HG02840 (cell line): ENCODE measurements around the gene SPIRE1.
"Not testable (repeated sequence)": the region's sequence is repeated elsewhere in the genome, so short reads cannot be mapped to it uniquely, and the experiment has no call there.

Source experiments
- ATAC-seq: cut with Tn5 transposase; IDR thresholded peaks from one replicate; pipeline ENCODE4 v1.9.1; 2021; ENCODE audit warnings: mild to moderate bottlenecking, moderate library complexity, moderate number of reproducible peaks; ENCODE audit not compliant: unreplicated experiment, low FRiP score

Gene SPIRE1

DNA sequence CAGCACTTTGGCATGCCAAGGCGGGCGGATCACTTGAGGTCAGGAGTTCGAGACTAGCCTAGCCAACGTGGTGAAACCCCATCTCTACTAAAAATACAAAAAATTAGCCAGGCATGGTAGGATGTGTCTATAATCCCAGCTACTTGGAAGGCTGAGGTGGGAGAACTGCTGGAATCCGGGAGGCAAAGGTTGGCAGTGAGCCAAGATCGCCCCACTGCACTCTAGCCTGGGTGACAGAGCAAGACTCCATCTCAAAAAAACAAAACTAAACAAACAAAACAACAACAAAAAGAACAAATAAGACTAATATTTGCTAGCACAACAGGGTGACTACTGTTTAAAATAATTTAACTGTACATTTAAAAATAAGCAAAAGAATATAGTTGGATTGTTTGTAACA is 97.3 kb downstream of the SPIRE1 start:
- not testable (repeated sequence) for ATAC-seq

DNA sequence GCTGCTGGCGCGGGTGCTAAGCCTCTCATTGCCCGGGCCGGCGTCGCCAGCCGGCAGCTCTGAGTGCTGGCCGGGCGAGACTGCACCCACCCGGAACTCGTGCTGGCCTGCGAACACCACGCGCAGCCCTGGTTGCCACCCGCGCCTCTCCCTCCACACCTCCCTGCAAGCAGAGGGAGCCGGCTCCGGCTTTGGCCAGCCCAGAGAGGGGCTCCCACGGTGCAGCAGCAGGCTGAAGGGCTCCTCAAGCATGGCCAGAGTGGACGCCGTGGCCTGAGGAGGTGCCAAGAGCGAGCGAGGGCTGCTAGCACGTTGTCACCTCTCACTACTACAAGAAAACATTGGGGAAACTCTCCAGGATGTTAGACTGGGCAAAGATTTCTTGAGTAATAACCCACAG is 98.6 kb downstream of the SPIRE1 start:
- ATAC-seq: no peak

DNA sequence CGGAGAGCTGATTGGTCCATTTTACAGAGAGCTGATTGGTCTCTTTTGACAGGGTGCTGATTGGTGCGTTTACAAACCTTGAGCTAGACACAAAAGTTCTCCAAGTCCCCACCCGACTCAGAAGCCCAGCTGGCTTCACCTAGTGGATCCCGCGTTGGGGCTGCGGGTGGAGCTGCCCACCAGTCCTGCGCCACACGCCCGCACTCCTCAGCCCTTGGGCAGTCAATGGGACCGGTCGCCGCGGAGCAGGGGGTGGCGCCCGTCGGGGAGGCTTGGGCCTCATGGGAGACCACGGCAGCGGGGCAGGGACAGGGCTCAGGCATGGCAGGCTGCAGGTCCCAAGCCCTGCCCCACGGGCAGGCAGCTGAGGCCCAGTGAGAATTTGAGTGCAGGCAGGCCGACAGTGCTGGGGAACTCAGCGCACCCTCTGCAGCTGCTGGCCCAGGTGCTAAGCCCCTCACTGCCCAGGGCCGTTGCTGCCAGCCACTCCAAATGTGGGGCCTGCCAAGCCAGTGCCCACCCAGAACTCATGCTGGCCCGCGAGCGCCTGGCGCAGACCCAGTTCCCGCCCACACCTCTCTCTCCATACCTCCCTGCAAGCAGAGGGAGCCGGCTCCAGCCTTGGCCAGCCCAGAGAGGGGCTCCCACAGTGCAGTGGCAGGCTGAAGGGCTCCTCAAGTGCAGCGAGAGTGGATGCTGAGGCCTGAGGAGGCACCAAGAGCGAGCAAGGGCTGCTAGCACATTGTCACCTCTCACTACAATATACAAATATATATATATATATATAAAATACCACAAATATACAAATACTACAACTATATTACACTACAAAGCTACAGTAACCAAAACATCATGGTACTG is 100.7 kb downstream of the SPIRE1 start:
- ATAC-seq: no peak

DNA sequence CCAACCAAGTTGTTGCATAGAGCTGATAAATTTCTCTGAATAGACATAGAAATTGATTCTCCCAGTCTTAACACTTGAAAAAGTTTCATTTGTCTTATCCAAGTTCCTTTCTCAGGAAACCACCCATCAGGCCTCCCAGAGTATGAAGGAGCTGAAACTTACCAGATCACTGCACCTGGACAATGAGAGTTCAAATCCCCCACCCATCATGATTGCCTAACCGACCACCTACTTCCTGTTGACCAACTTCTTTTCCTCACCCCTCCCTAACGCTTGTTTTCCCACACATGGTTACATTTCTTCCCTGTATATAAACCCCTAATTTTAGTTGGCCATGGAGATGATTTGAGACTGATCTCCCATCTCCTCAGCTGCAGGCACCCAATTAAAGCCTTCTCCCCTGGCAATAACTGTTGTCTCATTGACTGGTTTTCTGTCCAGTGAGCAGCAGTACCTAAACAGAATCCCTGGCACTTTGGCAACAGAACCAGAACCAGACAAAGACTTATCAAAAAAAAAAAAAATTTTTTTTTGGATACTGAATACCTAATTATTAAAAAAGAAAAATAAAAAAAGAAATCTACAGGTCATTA is 103.0 kb downstream of the SPIRE1 start:
- no peak for ATAC-seq

DNA sequence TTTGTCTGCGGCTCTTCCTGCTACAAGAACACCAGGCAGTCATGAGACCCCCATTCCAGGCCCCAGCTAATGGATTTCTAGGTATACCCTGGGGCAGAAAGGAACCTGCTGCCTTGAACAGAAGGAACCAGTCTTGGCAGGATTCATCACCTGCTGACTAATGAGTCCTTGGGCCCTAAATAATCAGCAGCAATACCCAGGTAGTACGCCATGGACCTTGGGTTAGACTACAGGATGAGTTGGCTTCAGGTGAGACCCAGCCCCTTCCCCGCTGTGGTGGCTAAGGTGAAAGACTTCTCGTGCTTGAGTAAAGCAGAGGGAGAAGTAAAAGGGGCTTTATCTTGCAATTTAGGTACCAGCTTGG is 105.0 kb downstream of the SPIRE1 start:
- ATAC-seq: no peak

DNA sequence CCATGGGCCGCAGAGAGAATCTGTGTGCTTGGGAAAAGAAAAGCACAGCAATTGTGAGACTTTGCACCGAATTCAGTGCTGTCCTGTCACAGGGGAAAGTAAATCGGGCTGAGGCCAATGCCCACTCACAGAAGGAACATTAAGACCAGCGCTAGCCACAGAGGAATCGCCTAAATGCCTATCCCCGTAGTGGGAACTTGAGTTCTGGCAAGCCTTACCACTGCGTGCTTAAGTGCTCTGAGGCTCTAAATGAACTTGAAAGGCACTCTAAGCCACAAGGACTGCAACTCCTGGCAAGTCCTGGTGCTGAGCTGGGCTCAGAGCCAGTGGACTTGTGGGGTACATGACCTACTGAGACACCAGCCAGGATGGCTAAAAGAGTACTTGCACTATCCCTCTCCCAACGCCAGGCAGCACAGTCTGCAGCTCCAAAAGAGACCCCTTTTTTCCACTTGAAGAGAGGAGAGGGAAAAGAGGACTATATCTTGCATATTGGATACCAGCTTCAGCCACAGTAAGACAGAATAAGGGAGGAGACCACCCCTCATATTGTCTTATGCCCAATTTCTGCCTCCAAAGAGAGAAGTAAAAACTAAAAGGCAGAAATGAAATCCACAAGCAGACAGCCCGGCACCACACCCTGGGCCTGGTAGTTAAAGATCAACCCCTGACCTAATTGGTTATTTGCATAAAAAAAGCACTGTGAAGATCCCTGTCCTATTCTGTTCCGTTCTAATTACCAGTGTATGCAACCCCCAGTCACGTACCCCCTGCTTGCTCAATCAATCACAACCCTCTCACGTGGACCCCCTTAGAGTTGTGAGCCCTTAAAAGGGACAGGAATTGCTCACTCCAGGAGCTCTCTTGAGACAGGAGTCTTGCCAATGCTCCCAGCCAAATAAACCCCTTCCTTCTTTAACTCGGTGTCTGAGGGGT is 105.7 kb downstream of the SPIRE1 start:
- ATAC-seq: not testable (repeated sequence)

DNA sequence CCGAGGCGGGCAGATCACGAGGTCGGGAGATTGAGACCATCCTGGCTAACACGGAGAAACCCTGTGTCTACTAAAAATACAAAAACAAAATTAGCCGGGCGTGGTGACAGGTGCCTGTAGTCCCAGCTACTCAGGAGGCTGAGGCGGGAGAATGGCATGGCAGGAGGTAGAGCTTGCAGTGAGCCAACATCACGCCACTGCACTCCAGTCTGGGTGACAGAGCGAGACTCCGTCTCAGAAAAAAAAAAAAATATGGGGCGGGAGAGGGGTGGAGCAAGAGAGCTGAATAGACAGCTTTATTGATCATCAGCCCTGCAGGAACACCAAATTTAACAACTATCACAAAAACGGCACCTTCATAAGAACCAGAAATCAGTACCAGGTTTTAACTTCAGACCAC is 106.4 kb downstream of the SPIRE1 start:
- not testable (repeated sequence) for ATAC-seq

DNA sequence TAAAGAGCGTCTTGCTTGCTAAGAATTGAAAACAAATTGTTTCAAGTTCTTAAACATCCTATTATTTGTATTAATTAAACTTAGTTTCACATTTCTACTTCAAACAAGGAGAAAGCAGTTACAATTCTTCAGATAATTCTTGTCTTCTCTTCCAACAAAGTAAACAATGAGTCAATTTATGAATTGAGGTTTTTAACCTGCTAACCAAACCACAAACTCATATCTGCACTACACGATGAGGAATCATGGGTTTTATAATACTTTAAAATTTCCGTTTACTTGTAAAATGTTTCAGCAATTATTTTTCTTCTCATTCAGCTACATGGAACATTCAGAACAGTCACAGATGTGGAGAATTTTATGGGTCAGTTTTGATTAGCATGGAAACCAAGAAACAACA is 114.2 kb downstream of the SPIRE1 start:
- no peak for ATAC-seq

DNA sequence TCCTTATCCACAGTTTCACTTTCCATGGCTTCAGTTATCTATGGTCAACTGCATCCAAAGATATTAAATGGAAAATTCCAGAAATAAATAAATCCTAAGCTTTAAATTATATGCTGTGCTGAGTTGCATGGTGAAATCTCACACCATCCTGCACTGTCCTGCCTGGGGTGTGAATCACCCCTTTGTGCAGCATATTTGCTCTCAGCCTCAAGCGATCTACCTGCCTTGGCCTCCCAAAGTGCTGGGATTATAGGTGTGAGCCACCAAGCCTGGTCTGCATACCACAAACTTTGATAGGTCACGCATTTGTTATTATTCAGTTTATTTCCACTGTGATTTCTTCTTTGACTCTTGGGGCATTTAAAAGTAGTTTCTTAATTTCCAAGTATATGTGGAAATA is 117.2 kb downstream of the SPIRE1 start:
- ATAC-seq: no peak

DNA sequence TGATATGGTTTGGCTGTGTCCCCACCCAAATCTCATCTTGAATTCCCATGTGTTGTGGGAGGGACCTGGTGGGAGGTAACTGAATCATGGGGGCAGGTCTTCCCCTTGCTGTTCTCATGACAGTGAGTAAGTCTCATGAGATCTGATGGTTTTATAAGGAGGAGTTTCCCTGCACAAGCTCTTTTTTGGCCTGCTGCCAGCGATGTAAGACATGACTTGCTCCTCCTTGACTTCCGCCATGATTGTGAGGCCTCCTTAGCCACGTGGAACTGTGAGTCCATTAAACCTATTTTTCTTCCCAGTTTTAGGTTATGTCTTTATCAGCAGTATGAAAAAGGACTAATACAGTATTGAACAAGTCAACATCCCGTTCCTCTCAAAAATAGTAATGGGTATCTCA is 118.7 kb downstream of the SPIRE1 start:
- not testable (repeated sequence) for ATAC-seq

DNA sequence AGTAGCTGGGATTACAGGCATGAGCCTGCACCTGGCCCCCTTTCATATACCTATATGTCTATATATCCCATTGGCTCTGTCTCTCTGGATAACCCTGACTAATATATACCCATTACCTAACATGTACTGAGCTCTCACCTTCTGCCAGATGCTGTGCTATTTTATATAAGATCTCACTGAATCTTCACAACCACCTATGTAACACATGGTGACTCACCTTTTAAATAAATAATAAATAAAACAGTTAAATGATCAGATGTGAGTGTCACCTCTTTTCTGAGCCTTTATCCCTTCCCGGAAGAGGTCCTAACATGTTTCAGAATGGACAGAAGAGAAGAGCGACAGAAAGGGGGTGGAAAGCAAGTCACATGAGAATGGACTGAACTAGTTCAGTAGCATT is 123.1 kb downstream of the SPIRE1 start:
- no peak for ATAC-seq

DNA sequence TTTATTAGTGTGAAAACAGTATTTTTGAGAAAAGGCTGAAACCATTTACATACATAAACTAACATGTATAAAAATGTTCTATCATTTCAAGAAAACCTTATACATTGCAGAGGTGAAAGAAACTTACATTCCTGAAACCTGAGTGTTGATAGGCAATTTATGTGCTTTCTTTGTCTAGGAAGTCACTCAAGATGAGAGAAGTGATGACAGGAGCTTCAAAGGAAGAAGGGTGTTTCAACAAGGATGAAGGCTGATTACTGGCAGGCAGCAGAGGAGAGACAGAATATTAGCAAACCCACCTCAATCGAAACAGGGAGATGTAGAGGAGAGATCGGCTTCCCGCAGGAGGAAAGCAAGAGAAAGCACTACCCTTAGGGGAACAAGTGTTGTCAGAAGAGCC is 125.2 kb downstream of the SPIRE1 start:
- ATAC-seq: no peak

DNA sequence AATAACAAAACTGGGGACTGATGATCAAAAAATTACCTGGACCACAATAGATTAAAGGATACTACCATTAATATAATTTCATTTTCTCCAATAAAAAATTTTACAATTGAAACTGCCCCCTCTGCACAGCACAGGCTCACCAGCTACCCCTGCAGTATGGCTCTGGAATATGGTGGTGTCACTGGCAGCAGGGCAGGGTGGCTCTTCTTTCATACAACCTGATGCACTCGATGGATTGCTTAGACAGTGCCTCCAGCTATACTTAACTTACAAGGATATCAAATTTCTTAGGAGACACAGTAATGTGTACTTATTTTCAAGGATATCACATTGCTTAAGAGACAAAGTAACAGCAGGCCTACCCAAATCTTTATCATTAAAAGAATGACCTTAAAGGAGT is 126.2 kb downstream of the SPIRE1 start:
- ATAC-seq: no peak

DNA sequence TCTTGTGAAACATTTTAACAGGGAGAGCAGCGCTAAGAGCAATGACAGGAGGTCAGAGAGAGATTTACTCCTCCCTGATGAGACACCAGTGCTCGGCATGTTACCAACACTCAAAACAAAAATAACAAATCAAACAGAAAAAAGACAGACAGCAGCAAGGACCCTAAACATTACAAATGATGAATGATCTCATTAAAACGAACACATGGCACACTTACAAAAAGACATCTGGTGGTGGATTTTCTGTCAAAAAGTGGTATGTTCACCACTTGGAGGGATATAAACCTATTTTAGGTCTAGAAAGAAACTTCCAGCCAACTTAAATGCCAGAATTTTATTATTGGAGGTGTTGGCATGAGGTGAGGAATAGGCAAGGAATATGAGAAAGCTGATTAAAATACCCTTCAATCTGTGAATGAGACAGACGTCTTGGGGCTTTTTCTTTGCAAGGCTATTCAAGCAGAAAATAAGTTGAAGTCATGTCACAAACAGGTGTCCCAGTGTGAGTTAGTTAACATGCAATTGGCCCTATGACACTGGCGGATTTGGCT is 137.4 kb downstream of the SPIRE1 start:
- no peak for ATAC-seq

DNA sequence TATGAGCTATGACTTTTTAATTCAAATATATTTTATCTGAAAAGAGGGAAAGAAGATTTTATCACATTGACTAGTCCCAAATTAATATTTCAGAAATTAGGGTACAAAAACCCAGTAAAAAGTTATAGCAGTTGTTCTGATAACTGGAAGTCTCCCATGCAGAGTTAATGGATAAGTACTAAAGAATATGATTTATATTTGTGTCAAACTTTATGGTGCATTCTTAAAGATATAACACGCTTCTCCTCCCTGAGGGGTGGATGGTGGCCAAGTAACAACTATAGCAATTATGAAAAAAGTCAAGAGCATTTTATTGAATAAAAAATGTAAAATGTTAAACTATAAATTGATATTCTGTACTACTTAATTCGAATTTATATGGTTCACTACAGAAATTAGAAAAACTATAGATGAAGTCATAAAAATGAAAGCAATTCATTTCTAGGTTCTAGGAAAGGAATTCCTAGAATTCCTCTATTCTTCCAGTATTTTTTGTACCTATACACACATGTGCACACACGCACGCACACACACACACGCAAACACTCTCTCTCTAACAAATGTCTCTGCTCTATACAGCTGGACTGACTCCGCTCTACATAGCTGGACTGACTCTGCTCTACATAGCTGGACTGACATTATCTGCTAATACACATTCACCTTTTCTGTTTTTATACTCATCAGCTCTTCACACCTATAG is 138.9 kb downstream of the SPIRE1 start:
- ATAC-seq: no peak

DNA sequence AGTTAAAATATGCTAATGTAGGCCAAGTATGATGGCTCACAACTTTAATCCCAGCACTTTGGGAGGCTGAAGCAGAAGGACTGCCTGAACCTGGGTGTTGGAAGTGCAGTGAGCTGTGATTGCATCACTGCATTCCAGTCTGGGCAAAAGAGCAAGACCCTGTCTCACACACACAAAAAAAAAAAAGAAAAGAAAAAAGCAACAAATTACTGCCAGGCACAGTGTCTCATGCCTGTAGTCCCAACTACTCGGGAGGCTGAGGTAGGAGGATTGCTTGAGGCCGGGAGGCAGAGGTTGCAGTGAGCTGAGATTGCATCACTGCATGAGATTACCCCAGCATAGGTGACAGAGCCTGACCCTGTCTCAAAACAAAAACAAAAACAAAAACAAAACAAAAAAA is 139.6 kb downstream of the SPIRE1 start:
- no peak for ATAC-seq

DNA sequence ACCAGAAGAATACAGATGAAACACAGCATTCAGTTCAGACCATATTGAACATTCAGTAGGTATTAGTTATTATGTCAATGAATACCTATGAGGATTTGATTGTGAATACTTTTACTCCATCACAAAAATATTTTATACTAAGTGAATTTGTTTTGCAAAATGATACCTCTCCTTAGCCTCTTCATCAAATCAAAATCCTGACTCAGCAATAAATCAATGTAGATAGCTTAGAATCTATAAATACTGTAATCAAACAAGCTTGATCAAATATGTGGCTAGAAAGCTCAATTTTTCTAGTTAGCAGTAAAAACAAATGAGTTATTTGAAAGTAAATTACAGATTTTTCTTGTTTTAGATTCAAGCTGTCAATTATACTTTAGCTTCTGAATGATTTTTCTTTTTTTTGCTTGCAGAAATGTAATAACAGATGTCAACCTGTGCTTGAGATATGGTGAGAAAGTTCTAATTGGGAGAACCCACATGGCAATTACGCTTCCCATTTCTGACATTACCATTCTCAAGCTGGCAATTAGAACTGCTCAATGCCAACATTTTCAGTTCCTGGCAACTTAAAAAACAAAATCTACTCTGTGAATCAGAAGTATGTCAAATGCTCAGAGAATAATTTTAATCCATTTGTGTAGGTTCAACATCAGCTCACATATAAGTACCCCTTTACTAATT is 140.6 kb downstream of the SPIRE1 start:
- no peak for ATAC-seq

DNA sequence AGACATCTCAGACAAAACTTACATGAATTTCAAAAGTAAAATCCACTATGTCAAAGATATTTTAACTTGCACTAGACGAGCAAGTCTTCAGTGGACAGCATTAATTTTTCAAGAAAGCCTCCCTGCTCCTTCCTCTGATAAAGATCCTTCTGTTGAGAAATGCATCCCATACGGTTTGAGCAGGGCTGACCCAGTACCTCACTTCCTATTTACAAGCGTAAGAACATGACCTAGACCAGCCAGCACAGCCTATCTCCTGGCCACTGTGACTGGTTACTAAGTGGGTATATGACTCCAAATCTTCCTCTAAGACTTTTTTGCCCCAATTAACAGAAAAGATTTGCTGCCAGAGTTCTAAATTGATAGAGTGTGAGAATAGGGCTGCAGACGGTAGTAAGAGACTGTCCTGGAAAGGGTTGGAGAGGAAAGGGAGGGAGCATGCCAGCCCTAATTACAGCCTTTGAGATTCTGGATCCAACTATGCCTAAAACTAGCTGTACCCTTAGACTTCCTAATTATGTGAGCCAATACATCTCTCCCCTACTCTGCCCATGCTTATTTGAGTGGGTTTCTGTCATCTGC is 141.8 kb downstream of the SPIRE1 start:
- no peak for ATAC-seq

DNA sequence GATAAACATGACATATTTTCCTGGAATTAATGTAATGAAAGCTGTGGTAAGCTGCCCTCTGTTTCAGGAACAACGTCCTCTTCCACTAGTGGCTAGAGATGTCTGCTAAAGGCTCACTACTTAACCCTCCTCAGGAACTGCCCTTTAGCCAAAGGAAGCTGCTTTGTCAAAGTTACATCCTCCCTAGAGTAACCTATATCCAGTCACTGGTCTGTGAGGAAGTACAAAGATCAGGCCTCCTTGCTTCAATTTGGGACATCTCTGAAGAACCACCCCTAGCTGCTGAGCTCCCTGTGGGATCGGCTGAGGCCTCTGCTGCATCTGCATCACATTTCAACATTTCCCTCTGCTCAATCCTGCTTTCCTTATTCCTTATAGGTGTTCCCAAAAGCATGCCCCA is 142.4 kb downstream of the SPIRE1 start:
- no peak for ATAC-seq
